GM13977 (cell line): Measurements from ENCODE around the gene FAAP20.
A peak's percentile ranks its signal among the peaks of the same experiment; 100 is the strongest.

Experiments used
- DNase-seq: peaks from one replicate; pipeline ENCODE4 v3.0.0; 2012; ENCODE audit warnings: low spot score
- in situ Hi-C: fragments of 300-500 bp; cut with MboI; formaldehyde crosslinking; loops from one replicate; pipeline ENCODE4 v1.12.0; 2022; ENCODE audit warnings: low sequenced_read_pairs, low pct_unique_long_range_greater_than_20kb, mixed read lengths, inconsistent platforms; ENCODE audit not compliant: unreplicated experiment
- TF ChIP-seq, protein P1 (sequence below): IDR thresholded peaks from 2 replicates; pipeline ENCODE4 v1.5.1; 2012; ENCODE audit warnings: mild to moderate bottlenecking, control low read depth; ENCODE audit not compliant: insufficient read depth; ENCODE audit errors: extremely low read depth, missing control alignments

FAAP20 gene

DNA sequence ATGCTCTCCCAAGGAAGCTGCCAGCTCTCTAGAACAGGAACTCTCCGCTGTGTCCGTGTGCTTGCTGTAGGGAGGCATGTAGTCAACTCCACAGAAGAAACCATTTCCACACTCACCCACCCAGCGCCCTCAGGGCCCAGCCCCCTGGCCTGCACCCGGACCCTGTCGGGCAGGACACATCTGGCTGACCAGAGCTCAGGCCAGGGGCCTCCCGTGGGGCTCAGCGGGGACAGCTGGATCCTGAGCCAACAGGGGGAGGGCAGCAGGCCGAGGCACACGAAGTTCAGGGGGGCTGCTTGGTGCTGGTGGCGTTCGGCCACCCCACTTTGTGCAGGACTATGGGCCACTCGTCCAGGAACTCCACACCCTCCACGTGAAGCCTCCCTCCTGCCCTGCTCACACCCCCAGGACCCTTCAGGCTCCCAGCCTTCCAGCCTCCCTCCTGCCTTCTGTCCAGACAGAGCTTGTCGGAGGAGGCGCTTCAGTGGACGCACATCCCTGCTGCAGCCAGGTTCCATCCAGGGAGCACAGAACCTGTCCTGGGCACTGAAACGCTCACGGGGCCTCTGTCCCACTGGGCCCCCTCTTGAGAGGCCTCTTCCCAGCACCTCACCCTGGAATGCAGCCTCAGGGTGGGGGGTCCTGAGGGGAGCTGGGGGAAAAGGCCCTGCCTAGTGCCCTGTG lies 15.0 kb upstream of the FAAP20 start:
- no peak for DNase-seq
- in situ Hi-C loops = no loop called here
- TF ChIP-seq, protein P1, sequence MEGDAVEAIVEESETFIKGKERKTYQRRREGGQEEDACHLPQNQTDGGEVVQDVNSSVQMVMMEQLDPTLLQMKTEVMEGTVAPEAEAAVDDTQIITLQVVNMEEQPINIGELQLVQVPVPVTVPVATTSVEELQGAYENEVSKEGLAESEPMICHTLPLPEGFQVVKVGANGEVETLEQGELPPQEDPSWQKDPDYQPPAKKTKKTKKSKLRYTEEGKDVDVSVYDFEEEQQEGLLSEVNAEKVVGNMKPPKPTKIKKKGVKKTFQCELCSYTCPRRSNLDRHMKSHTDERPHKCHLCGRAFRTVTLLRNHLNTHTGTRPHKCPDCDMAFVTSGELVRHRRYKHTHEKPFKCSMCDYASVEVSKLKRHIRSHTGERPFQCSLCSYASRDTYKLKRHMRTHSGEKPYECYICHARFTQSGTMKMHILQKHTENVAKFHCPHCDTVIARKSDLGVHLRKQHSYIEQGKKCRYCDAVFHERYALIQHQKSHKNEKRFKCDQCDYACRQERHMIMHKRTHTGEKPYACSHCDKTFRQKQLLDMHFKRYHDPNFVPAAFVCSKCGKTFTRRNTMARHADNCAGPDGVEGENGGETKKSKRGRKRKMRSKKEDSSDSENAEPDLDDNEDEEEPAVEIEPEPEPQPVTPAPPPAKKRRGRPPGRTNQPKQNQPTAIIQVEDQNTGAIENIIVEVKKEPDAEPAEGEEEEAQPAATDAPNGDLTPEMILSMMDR = no peak

- in situ Hi-C loops = no loop called here
- DNase-seq = no peak
- TF ChIP-seq, protein P1 = no peak
Observed at GRCh38 chr1:2208309-2209239, 14.0 kb upstream of the FAAP20 start.

DNA sequence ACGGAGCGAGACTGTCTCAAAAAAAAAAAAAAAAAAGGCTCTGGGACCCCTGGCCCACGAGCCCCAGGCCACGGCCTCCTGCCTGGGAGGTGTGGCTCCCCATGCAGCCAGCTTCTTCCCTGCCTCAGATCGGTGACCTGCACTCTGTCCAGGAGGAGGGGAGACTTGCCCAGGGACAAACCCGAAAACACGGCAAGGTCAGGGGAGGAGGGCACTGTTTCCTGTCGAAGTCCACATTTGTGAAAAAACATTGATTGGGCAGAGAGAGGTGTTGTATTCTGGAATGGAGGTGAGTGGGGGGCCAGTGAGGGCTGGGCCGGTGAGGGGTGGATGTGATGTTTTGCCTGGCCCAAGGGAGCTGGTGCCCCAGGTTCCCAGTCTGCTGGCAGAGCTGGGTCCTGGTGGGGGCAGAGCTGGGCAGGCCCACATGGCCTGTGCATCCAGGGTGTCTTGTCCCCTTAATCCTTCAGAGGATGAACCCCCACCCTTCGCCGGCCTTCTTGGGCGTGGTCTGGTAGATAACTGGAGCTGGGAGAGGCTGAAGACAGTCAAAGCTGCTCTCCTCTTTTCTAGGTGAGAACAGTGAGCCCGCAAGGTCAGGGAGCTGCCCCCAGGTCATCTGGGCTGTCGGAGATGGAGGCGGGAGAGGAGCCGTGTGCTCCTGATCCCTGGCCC lies 12.4 kb upstream of the FAAP20 start:
- TF ChIP-seq, protein P1 = no peak
- DNase-seq = no peak
- in situ Hi-C loops = no loop called here

DNA sequence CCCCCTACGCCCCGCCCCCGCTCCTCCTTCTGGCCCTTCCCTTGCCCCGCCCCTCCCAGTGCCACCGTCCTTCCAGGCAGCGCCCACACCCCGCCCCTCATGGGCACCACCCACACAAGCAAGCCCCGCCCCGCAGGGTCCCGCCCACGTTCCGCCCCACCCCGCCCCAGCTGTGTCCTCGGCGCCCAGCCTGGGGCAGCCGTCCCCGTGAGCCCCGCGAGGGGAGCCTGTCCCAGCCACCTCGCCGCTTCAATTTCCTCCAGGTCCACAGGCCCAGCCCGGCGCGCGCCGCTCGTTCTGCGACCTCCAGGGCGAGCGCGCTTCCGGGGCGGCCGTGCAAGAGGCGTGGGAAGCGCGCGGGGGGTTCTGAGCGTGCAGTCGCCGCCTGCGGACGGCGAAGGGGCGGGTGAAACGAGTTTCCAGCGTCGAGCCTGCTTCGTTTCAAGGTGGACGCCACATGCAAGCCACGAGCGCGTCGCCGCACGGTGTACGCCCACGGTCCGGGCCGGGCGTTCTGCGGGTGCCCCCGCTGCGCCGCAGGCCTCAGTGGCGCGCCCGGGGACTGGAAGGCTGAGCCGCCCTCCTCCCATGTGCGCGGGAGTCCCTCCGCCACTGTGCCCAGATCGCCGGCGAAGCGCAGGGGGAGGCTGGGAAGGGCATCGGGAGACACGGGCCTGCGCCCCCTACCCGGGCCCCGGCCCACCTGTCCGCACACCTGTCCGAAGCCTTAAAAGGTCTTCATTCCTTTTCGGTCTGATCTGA lies 10.8 kb upstream of the FAAP20 start:
- in situ Hi-C loops = no loop called here
- DNase-seq = no peak

GRCh38 chr1:2204415-2205190 lies 10.0 kb upstream of the FAAP20 start:
- in situ Hi-C loops = no loop called here
- peak; percentile 99 for DNase-seq

More for the DNA sequence above, 10.8 kb upstream of the FAAP20 start:
- TF ChIP-seq, protein P1 = no peak

More at GRCh38 chr1:2204415-2205190, 10.0 kb upstream of the FAAP20 start:
- TF ChIP-seq, protein P1 = no peak
